Fibroblast of lung (primary cell): ENCODE data around the gene NEO1. TPM values are rescaled to one million over a fixed set of nuclear protein-coding genes. Genes with fewer than 3 reads are reported as not detected.
A peak's percentile ranks its signal among the peaks of the same experiment; 100 is the strongest.

Source experiments
- DNase-seq, 2 donors: peaks; one replicate each; pipeline versions ENCODE4 v3.0.0 to v3.0.0-alpha.2; 2010; ENCODE audit warnings: low read depth in 2 of 2
- H2AFZ ChIP-seq: 2 replicates; pipeline ENCODE4 v1.5.1; 2012; ENCODE audit warnings: low read length, control low read depth, inconsistent platforms
- H3K27ac ChIP-seq: 2 replicates; pipeline ENCODE4 v1.5.1; 2011; ENCODE audit warnings: low read length, control low read depth; ENCODE audit not compliant: insufficient read depth
- H3K27me3 ChIP-seq: 2 replicates; pipeline ENCODE4 v1.5.1; 2011; ENCODE audit warnings: mild to moderate bottlenecking, low read length; ENCODE audit not compliant: control insufficient read depth, insufficient read depth
- H3K36me3 ChIP-seq: 2 replicates; pipeline ENCODE4 v1.5.1; 2011; ENCODE audit warnings: low read length; ENCODE audit not compliant: control insufficient read depth, insufficient read depth
- H3K4me1 ChIP-seq: 2 replicates; pipeline ENCODE4 v1.5.1; 2011; ENCODE audit warnings: low read length; ENCODE audit not compliant: control insufficient read depth, insufficient read depth; ENCODE audit errors: extremely low read depth
- H3K4me2 ChIP-seq: 2 replicates; pipeline ENCODE4 v1.5.1; 2011; ENCODE audit warnings: low read length, control low read depth; ENCODE audit not compliant: insufficient read depth; ENCODE audit errors: extremely low read depth
- H3K4me3 ChIP-seq, 4 experiments: fragments of 200-600 bp in 1 of 4; sonication (generic) in 1 of 4; replicated peaks in 1 of 4; 2 replicates each; pipeline ENCODE4 v1.5.1; 2011 to 2016; ENCODE audit warnings: low read length in 4 of 4, low read depth in 3 of 4, mild to moderate bottlenecking in 3 of 4, control low read depth in 2 of 4, inconsistent platforms in 1 of 4, mixed read lengths in 1 of 4; ENCODE audit not compliant: insufficient read depth in 1 of 4; ENCODE audit errors: control extremely low read depth in 1 of 4
- H3K79me2 ChIP-seq: 2 replicates; pipeline ENCODE4 v1.5.1; 2012; ENCODE audit warnings: mild to moderate bottlenecking, low read length, inconsistent platforms; ENCODE audit not compliant: control insufficient read depth, insufficient read depth
- H3K9ac ChIP-seq: 2 replicates; pipeline ENCODE4 v1.5.1; 2011; ENCODE audit warnings: mild to moderate bottlenecking, low read length, control low read depth; ENCODE audit not compliant: insufficient read depth
- H3K9me3 ChIP-seq: 2 replicates; pipeline ENCODE4 v1.5.1; 2012; ENCODE audit warnings: low read depth, low read length; ENCODE audit not compliant: control insufficient read depth, insufficient read depth
- H4K20me1 ChIP-seq: 2 replicates; pipeline ENCODE4 v1.5.1; 2011; ENCODE audit warnings: low read length; ENCODE audit not compliant: control insufficient read depth, insufficient read depth; ENCODE audit errors: extremely low read depth
- CTCF ChIP-seq, 2 donors: IDR thresholded peaks in 1 of 2; conservative IDR thresholded peaks in 1 of 2; 1 replicate in 1 of 2; 2 replicates in 1 of 2; pipeline ENCODE4 v1.5.1; 2011 to 2012; ENCODE audit warnings: low read length in 2 of 2, control low read depth in 1 of 2, inconsistent platforms in 1 of 2, low read depth in 1 of 2, mild to moderate bottlenecking in 1 of 2
- EZH2 ChIP-seq: IDR thresholded peaks from 2 replicates; pipeline ENCODE4 v1.5.1; 2012; ENCODE audit warnings: low read length, control low read depth, mild to moderate bottlenecking; ENCODE audit errors: missing control alignments
- polyA plus RNA-seq, 2 donors: library from polyadenylated mRNA; depleted of rRNA in 1 of 2; stranded (reverse) in 1 of 2; unstranded in 1 of 2; fragments of >200 nt; gene quantifications; 2 replicates each; pipeline ENCODE4 v1.2.1, GENCODE V29; 2011 to 2012; ENCODE audit warnings: missing spikeins in 1 of 2
- total RNA-seq: library from RNA; depleted of rRNA; stranded (reverse); fragments of >200 nt; gene quantifications from 2 replicates; pipeline ENCODE4 v1.2.1, GENCODE V29; 2014

NEO1 gene
- total and polyA plus RNA-seq, 2 donors (not counting 1 experiment from before 2014, with no cell fraction given): 6.2 to 19.3 TPM

GRCh38 chr15:73005446-73005845, 46.8 kb upstream of the NEO1 start:
- H4K20me1 ChIP-seq: no peaks in the 10 kb centered on the region
- H3K27me3 ChIP-seq: no peaks in the 10 kb centered on the region
- H3K4me1 ChIP-seq: no peaks in the 10 kb centered on the region
- TF ChIP-seq CTCF (conservative IDR thresholded peaks at IDR 0.05 in 1 of 2, IDR thresholded peaks at IDR 0.05 in 1 of 2; ENCODE audit: low read depth in 1 of 2, low read length in 2 of 2): no peak
- TF ChIP-seq EZH2: no peak
- H3K9me3 ChIP-seq: no peaks in the 10 kb centered on the region
- H3K9ac ChIP-seq: no peak overlapping the region
- H3K36me3 ChIP-seq: no peaks in the 10 kb centered on the region
- no peaks in the 10 kb centered on the region for H3K79me2 ChIP-seq
- no peak overlapping the region for H3K27ac ChIP-seq
- no peak for DNase-seq
- no peak overlapping the region for H3K4me2 ChIP-seq
- no peak overlapping the region for H3K4me3 ChIP-seq
- H2AFZ ChIP-seq: no peak overlapping the region

GRCh38 chr15:73006523-73006922, 45.7 kb upstream of the NEO1 start:
- Histone ChIP-seq H3K27me3 (no peaks in the 10 kb centered on the region), H3K36me3 (no peaks in the 10 kb centered on the region), H2AFZ (no peak overlapping the region), H3K27ac (no peak overlapping the region), H3K4me3 (no peak overlapping the region), H4K20me1 (no peaks in the 10 kb centered on the region), H3K4me1 (no peaks in the 10 kb centered on the region), H3K4me2 (no peak overlapping the region), H3K79me2 (no peaks in the 10 kb centered on the region), H3K9me3 (no peaks in the 10 kb centered on the region), H3K9ac (no peak overlapping the region)
- DNase-seq: no peak
- TF ChIP-seq EZH2 (no peak), CTCF (conservative IDR thresholded peaks at IDR 0.05 in 1 of 2, IDR thresholded peaks at IDR 0.05 in 1 of 2; ENCODE audit: low read depth in 1 of 2, low read length in 2 of 2) (no peak)

GRCh38 chr15:73009066-73010056, 42.9 kb upstream of the NEO1 start:
- no peak overlapping the region for H2AFZ ChIP-seq
- H3K9ac ChIP-seq: no peak overlapping the region
- no peak overlapping the region for H3K27ac ChIP-seq
- TF ChIP-seq CTCF (conservative IDR thresholded peaks at IDR 0.05 in 1 of 2, IDR thresholded peaks at IDR 0.05 in 1 of 2; ENCODE audit: low read depth in 1 of 2, low read length in 2 of 2): peak in 1 of 2 donors; percentile 7
- no peak for TF ChIP-seq EZH2
- H3K36me3 ChIP-seq: no peaks in the 10 kb centered on the region
- no peaks in the 10 kb centered on the region for H4K20me1 ChIP-seq
- no peak overlapping the region for H3K4me2 ChIP-seq
- H3K4me3 ChIP-seq: no peak overlapping the region
- no peaks in the 10 kb centered on the region for H3K4me1 ChIP-seq
- H3K79me2 ChIP-seq: no peaks in the 10 kb centered on the region
- H3K27me3 ChIP-seq: no peaks in the 10 kb centered on the region
- no peaks in the 10 kb centered on the region for H3K9me3 ChIP-seq
- no peak for DNase-seq
